ENCODE data around the gene ACVR2B. TPM values are rescaled to one million over a fixed set of nuclear protein-coding genes. Genes with fewer than 3 reads are reported as not detected.

ACVR2B gene
- total RNA-seq, 4 donors from 2014 or later, result 2.4 to 12.1 (median 6.3) TPM

- in situ Hi-C loops (cut with MboI; ENCODE audit: low sequenced_read_pairs in 4 of 4) (loop anchor here in 3 of 4 donors (10.0 to 25.0 kb wide), 2 partner anchors 118 to 486 kb away; partner anchors contain the start of gene SCN5A (in 3 of the 3)), intact Hi-C loops (cut with DNase I; ENCODE audit: low total_unique reads) (no loop called here)
- H3K27ac ChIP-seq, result no peak overlapping the region
- no peaks in the 10 kb centered on the region for H3K4me1 ChIP-seq
- TF ChIP-seq CTCF (IDR thresholded peaks at IDR 0.05 in 4 of 5, conservative IDR thresholded peaks at IDR 0.05 in 1 of 5), result no peak
- TF ChIP-seq POLR2A (IDR thresholded peaks at IDR 0.05), result no peak
- H3K4me3 ChIP-seq, result no peak overlapping the region
- H3K36me3 ChIP-seq, result peaks cover 0 to 26% of the 10 kb centered on the region in 2 donors
- no peak for DNase-seq
- H3K27me3 ChIP-seq, result no peaks in the 10 kb centered on the region
- no peaks in the 10 kb centered on the region for H3K9me3 ChIP-seq
- ATAC-seq, result no peak
Observed at GRCh38 chr3:38526792-38527191, 73.1 kb downstream of the ACVR2B start.

- intact Hi-C loops (cut with DNase I; ENCODE audit: low total_unique reads), result no loop called here
- H3K36me3 ChIP-seq, result peaks cover 0 to 25% of the 10 kb centered on the region in 2 donors
- no peak overlapping the region for H3K4me3 ChIP-seq
- H3K27me3 ChIP-seq, result no peaks in the 10 kb centered on the region
- no peak for DNase-seq
- no peak overlapping the region for H3K27ac ChIP-seq
- in situ Hi-C loops (cut with MboI; ENCODE audit: low sequenced_read_pairs in 4 of 4), result loop anchor here in 3 of 4 donors (10.0 to 25.0 kb wide), 2 partner anchors 116 to 484 kb away; partner anchors contain the start of gene SCN5A (in 3 of the 3)
- no peaks in the 10 kb centered on the region for H3K4me1 ChIP-seq
- TF ChIP-seq CTCF (IDR thresholded peaks at IDR 0.05 in 4 of 5, conservative IDR thresholded peaks at IDR 0.05 in 1 of 5), result no peak
- no peak for TF ChIP-seq POLR2A (IDR thresholded peaks at IDR 0.05)
- ATAC-seq, result no peak
- no peaks in the 10 kb centered on the region for H3K9me3 ChIP-seq
Observed at GRCh38 chr3:38528457-38528856, 74.8 kb downstream of the ACVR2B start.

- Histone ChIP-seq H3K36me3 (no peaks in the 10 kb centered on the region), H3K27me3 (no peaks in the 10 kb centered on the region), H3K27ac (no peak overlapping the region), H3K9me3 (no peaks in the 10 kb centered on the region), H3K4me1 (no peaks in the 10 kb centered on the region), H3K4me3 (no peak overlapping the region)
- no peak for ATAC-seq
- in situ Hi-C loops (cut with MboI; ENCODE audit: low sequenced_read_pairs in 4 of 4), result loop anchor here in 1 of 4 donors (25.0 kb wide), 1 partner anchor 480 kb away; no protein-coding TSS in a partner anchor
- DNase-seq, result no peak
- TF ChIP-seq POLR2A (IDR thresholded peaks at IDR 0.05) (no peak), CTCF (IDR thresholded peaks at IDR 0.05 in 4 of 5, conservative IDR thresholded peaks at IDR 0.05 in 1 of 5) (no peak)
- intact Hi-C loops (cut with DNase I; ENCODE audit: low total_unique reads), result loop anchor here (10.0 kb wide), 1 partner anchor 912 kb away; no protein-coding TSS in a partner anchor
Observed at GRCh38 chr3:38532529-38532928, 78.8 kb downstream of the ACVR2B start.

GRCh38 chr3:38533285-38533976, 79.7 kb downstream of the ACVR2B start:
- intact Hi-C loops (cut with DNase I; ENCODE audit: low total_unique reads) (loop anchor here (10.0 kb wide), 1 partner anchor 911 kb away; no protein-coding TSS in a partner anchor), in situ Hi-C loops (cut with MboI; ENCODE audit: low sequenced_read_pairs in 4 of 4) (loop anchor here in 1 of 4 donors (25.0 kb wide), 1 partner anchor 479 kb away; no protein-coding TSS in a partner anchor)
- H3K4me3 ChIP-seq, result no peak overlapping the region
- no peak for DNase-seq
- H3K36me3 ChIP-seq, result no peaks in the 10 kb centered on the region
- H3K9me3 ChIP-seq, result no peaks in the 10 kb centered on the region
- no peak overlapping the region for H3K27ac ChIP-seq
- no peak for ATAC-seq
- H3K27me3 ChIP-seq, result no peaks in the 10 kb centered on the region
- H3K4me1 ChIP-seq, result no peaks in the 10 kb centered on the region
- TF ChIP-seq CTCF (IDR thresholded peaks at IDR 0.05 in 4 of 5, conservative IDR thresholded peaks at IDR 0.05 in 1 of 5), result no peak
- no peak for TF ChIP-seq POLR2A (IDR thresholded peaks at IDR 0.05)
